Hematopoietic multipotent progenitor cell treated with erythropoietin and hydrocortisone succinate and interleukin-3 and kit ligand, for 15 days (in vitro differentiated cells): ENCODE measurements around the gene R3HDM4.
"Not testable (repeated sequence)": the region's sequence is repeated elsewhere in the genome, so short reads cannot be mapped to it uniquely, and the experiment has no call there.

Experiments used
- DNase-seq: peaks from one replicate; pipeline ENCODE4 v3.0.0-alpha.2; 2015; ENCODE audit warnings: low spot score

R3HDM4 gene

GRCh38 chr19:913080-913748 is at the start of gene R3HDM4:
Gene R3HDM4 (minus strand): TSS chr19:913219. CDS start chr19:913157, 62 bp downstream.
- peak; percentile 78 for DNase-seq

- peak; percentile 85 for DNase-seq
Measured at GRCh38 chr19:961866-962620, 49.0 kb upstream of the R3HDM4 start.

DNA sequence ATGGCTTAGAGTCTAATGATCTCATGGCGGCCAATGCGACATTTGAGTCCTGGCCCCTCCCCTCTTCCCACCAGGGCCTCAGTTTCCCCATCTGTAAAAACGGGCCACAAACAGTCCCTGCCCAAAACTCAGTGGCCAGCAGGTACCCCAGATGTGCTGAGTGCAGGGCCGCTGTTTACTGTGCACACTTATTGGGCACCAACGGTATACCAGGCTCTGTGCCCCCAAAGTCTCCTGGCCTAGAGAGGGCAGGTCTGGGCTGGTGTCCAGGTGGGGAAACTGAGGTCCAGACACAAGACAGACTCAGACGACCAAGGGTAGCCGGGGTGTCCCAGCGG is 47.6 kb upstream of the R3HDM4 start:
- no peak for DNase-seq

- no peak for DNase-seq
Measured at GRCh38 chr19:960020-960419, 47.0 kb upstream of the R3HDM4 start.

GRCh38 chr19:958967-959855 is 46.2 kb upstream of the R3HDM4 start:
- DNase-seq = no peak

GRCh38 chr19:957578-957977 is 44.6 kb upstream of the R3HDM4 start:
- DNase-seq = not testable (repeated sequence)

DNA sequence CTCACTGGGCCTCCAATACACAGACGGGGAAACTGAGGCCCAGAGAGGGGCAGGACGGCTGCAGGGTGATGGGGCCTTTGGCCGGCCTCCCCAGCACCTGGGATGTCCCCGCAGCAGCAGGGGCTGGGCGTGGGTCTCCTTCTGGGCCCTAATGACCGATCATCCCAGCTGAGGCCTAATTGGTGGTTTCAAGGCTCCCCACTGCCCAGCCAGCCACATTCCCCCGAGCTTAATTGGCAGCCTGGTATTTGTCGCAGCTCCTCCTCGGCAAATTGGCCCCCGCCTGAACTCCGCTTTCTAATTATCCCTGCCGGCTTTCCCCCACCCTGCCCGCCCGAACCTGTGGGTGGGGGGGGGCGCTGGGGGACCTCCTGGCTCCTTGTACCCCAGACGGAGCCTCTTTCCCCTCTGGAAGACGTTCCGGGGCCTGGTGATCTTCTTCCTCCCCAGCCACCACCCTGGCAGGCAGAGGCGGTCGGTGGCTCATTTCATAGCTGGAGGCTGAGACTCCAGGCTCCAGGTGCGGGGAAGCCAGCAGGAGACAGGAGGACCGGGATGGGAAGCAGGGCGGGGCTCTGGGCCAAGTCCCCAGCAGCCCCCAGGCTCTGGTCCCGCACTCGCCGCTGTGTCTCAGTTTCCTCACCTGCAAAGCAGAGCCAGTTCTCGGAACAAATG is 43.9 kb upstream of the R3HDM4 start:
- DNase-seq = no peak

GRCh38 chr19:955803-956765 is 43.1 kb upstream of the R3HDM4 start:
- DNase-seq = no peak

DNA sequence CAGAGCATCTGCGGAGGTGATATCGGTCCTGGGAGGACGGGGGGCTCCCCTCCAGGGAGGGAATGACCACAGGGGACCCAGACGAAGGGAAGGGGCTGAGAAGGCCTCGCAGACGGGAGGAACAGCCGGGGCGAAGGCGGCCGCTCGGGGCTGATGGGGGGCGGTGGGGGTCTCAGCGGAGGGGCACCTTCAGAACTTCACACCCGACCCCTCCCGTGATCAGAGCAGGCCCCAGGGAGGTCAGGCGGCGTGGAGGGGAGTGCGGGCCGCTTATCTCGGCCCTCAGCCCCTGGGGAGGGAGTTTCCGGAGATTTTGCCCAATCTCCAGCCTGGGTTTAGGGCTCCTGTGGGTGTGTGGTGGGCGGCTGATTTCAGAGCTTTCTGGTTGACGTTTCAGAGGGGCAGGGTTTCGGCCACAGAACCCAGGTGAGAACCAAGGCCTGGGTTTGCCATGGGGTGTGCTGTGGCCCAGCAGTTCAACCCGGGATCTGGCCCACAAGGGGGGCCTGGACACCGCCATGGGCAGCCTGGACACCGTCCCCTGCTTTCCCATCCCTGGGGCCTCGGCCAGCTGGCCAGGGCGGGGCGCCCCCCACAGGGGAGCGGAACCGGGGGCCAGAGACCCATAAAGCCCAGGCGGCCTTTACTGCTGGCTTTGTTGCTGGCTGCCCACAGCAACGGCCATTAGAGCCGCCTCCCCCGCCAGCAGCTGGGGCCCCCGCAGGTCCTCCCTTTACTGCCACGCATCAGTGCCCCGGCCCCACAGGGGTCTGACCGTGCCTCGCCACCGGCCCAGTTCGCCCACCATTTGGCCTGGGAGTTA is 41.9 kb upstream of the R3HDM4 start:
- no peak for DNase-seq

GRCh38 chr19:954272-954671 is 41.3 kb upstream of the R3HDM4 start:
- no peak for DNase-seq

GRCh38 chr19:953445-954271 is 40.6 kb upstream of the R3HDM4 start:
- DNase-seq = no peak

- DNase-seq = no peak
Measured at GRCh38 chr19:952680-953444, 39.8 kb upstream of the R3HDM4 start.

DNA sequence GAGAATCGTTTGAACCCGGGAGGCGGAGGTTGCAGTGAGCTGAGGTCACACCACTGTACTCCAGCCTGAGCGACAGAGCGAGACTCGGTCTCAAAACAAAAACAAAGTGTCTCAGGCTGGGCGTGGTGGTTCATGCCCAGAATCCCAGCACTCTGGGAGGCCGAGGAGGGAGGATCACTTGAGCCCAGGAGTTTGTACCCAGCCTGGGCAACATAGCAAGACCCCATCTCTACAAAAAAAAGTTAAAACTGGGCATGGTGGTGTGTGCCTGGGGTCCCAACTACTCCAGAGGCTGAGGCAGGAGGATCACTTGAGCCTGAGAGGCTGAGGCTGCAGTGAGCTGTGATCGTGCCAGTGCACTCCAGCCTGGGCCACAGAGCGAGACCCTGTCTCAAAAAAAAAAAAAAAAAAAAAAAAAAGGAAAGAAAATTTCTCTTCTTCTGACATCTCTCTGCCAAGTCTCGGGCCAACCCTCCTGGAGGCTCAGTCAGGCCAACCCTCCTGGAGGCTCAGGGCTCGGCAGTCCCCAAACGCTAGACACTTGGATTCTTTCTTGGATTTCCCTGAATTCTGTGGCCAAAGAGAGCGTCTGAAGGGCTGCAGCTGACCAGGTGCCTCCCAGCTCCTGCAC is 39.1 kb upstream of the R3HDM4 start:
- DNase-seq = no peak

- no peak for DNase-seq
Measured at GRCh38 chr19:950352-951066, 37.5 kb upstream of the R3HDM4 start.

GRCh38 chr19:948842-949496 is 36.0 kb upstream of the R3HDM4 start:
- DNase-seq = no peak

DNA sequence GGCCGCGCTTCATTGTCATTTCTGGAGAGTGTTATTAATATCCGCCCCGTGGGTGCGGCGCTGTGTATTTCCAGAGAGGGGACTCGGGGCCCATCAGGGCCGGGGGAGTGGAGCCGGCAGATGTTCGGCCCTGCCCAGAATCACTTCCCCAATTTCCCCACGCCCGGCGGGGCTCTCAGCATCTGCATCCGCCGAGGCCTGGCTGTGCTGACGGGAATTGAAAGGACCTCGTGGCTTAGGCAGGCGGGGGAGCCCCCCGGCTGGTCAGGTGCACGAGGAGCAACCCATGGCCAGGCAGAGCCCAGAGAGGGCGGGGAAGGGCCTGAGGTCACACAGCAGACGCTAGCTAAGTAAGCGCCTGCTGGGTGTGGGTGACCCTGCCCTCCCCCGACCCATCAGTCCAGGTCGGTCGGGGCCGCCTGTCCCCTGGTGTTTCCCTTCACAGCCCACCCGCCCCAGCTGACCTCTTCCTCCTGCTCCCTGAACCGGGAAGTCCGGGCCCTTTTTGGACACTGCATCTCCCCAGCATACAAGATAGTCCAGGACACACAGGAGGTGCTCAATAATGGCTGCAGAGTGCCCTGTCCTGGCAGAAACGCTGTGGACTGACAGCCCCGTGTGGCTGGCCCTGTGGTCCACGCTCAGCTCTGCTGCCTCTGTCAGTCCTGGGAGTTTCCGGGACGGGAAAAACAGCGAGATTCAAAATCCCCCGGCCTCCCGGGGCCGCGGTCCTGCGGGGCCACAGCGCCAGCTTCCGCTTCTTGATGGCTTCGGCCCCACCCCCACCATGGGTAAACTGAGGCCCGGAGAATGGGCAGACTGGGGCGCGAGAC is 34.9 kb upstream of the R3HDM4 start:
- no peak for DNase-seq
